ENCODE measurements around the gene FOXR2. TPM values are rescaled to one million over a fixed set of nuclear protein-coding genes. Genes with fewer than 3 reads are reported as not detected.

FOXR2 gene, protein sequence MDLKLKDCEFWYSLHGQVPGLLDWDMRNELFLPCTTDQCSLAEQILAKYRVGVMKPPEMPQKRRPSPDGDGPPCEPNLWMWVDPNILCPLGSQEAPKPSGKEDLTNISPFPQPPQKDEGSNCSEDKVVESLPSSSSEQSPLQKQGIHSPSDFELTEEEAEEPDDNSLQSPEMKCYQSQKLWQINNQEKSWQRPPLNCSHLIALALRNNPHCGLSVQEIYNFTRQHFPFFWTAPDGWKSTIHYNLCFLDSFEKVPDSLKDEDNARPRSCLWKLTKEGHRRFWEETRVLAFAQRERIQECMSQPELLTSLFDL
- not detected in 2 replicates for total RNA-seq

DNA sequence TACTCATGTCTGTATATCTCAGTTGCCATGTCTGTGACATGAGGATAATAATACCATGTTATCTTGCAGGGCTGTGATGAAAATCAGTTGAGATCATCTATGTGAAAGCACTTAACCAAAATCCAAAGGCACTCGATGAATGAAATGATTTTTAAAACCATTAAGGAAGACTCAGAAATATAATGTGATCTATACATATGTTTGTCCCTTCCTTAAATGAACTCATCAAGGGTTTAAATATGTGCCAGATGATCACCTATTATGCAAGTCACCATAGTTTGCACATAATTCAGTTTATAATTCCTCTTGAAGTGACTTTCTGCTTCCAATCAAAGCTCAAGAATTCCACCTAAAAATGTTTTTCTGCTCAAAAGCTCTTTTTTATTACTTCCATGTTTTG lies at the start of gene FOXR2:
Gene FOXR2, plus strand, starts transcription at position 301 of the 400 bp plus-strand sequence. CDS start 312 bp downstream, outside the sequence.
- H3K4me3 ChIP-seq (ENCODE audit: low read depth, low read length), result no peak within 1 kb of the TSS
- no peaks in the 10 kb centered on the region for H3K27me3 ChIP-seq (ENCODE audit: control insufficient read depth, insufficient read depth, low read length)
- FAIRE-seq (no peak), DNase-seq (ENCODE audit: low read depth) (no peak)
- no peaks in the 10 kb centered on the region for H3K36me3 ChIP-seq (ENCODE audit: control insufficient read depth, insufficient read depth, low read length)
- TF ChIP-seq, protein P1, sequence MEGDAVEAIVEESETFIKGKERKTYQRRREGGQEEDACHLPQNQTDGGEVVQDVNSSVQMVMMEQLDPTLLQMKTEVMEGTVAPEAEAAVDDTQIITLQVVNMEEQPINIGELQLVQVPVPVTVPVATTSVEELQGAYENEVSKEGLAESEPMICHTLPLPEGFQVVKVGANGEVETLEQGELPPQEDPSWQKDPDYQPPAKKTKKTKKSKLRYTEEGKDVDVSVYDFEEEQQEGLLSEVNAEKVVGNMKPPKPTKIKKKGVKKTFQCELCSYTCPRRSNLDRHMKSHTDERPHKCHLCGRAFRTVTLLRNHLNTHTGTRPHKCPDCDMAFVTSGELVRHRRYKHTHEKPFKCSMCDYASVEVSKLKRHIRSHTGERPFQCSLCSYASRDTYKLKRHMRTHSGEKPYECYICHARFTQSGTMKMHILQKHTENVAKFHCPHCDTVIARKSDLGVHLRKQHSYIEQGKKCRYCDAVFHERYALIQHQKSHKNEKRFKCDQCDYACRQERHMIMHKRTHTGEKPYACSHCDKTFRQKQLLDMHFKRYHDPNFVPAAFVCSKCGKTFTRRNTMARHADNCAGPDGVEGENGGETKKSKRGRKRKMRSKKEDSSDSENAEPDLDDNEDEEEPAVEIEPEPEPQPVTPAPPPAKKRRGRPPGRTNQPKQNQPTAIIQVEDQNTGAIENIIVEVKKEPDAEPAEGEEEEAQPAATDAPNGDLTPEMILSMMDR (IDR thresholded peaks at IDR 0.05; ENCODE audit: insufficient read depth, low read length, severe bottlenecking), result no peak

DNA sequence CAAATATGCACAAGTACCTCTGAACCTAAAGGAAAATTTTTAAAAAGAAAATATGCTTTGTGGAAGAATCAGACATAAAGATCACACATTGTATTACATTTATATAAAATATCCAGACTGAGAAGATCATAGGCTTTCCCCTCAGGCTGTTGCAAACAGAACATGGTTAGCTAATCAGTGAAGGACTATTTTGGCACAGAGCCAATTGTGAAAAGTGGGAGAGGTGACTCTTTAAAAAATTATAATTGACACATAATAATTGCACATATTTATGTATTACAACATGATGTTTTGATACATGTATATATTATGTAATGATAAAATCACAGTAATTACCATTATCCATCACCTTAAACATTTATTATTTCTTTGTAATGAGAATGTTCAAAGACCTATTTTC lies 44.1 kb upstream of the FOXR2 start:
- TF ChIP-seq, protein P1 (IDR thresholded peaks at IDR 0.05; ENCODE audit: insufficient read depth, low read length, severe bottlenecking), result no peak
- no peak overlapping the region for H3K4me3 ChIP-seq (ENCODE audit: low read depth, low read length)
- no peak for DNase-seq (ENCODE audit: low read depth)
- no peak for FAIRE-seq
- no peaks in the 10 kb centered on the region for H3K27me3 ChIP-seq (ENCODE audit: control insufficient read depth, insufficient read depth, low read length)
- no peaks in the 10 kb centered on the region for H3K36me3 ChIP-seq (ENCODE audit: control insufficient read depth, insufficient read depth, low read length)

DNA sequence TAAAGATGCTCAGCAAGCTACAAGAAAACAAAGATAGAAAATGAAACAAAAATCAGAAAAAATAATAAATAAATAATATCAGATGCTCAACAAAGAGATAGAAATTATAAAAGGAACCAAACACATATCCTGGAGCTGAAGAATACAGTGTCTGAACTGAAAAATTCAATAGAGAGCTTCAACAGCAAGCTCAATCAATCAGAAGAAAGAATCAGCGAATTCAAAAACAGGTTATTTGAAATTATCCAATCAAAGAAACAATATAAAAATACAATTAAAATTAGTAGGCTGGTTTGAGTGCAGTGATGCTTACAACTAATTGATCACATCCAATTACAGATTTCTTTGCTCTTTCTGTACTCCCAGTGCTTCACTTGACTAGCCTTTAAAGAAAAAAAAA lies 40.8 kb upstream of the FOXR2 start:
- Histone ChIP-seq H3K4me3 (ENCODE audit: low read depth, low read length) (no peak overlapping the region), H3K27me3 (ENCODE audit: control insufficient read depth, insufficient read depth, low read length) (no peaks in the 10 kb centered on the region), H3K36me3 (ENCODE audit: control insufficient read depth, insufficient read depth, low read length) (no peaks in the 10 kb centered on the region)
- DNase-seq (ENCODE audit: low read depth), result no peak
- TF ChIP-seq, protein P1 (IDR thresholded peaks at IDR 0.05; ENCODE audit: insufficient read depth, low read length, severe bottlenecking), result no peak
- FAIRE-seq, result no peak

DNA sequence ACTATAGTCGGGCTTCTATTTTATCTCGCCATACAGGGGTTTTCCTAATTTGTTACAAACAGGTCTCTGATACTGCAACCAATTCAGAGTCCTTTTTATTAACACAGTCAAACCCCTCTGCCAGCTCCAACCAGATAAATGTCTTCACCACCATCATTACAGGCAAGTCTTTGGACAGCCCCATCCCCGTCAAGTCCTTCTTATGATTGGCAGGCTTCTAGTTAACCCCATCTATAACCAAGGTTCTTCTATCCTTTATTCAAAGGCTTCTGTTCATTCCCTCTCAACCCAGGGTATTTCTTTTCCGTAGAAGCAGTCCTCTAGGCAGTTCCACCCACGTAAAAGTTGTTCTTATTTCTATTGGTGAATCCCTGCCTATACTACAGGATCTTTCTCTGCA lies 29.9 kb upstream of the FOXR2 start:
- Histone ChIP-seq H3K27me3 (ENCODE audit: control insufficient read depth, insufficient read depth, low read length) (no peaks in the 10 kb centered on the region), H3K4me3 (ENCODE audit: low read depth, low read length) (no peak overlapping the region), H3K36me3 (ENCODE audit: control insufficient read depth, insufficient read depth, low read length) (no peaks in the 10 kb centered on the region)
- FAIRE-seq, result no peak
- DNase-seq (ENCODE audit: low read depth), result no peak
- TF ChIP-seq, protein P1 (IDR thresholded peaks at IDR 0.05; ENCODE audit: insufficient read depth, low read length, severe bottlenecking), result no peak

DNA sequence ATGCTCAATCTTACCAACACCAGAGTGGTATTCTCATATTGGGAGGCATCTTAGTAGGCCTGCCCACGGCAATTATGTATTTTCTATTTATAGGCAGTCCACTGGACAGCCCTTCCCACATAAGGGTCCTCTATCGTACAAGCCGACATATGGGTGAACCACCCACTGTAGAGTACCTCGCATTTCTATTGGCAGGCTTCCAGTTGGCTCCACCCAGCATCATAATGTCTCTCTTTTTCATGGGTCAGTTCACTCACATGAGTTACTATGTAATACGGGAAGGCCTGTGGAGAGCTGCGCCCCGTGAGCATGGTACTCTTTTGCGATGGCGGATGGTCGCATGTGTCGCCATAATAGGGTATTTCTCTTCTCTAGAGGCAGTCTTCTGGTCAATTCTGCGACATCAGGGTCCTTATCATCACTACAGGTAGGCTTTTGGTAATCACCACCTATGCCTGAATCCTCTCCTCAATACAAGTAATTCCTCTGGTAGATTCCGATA lies 29.4 kb upstream of the FOXR2 start:
- Histone ChIP-seq H3K36me3 (ENCODE audit: control insufficient read depth, insufficient read depth, low read length) (no peaks in the 10 kb centered on the region), H3K4me3 (ENCODE audit: low read depth, low read length) (no peak overlapping the region), H3K27me3 (ENCODE audit: control insufficient read depth, insufficient read depth, low read length) (no peaks in the 10 kb centered on the region)
- FAIRE-seq (no peak), DNase-seq (ENCODE audit: low read depth) (no peak)
- TF ChIP-seq, protein P1 (IDR thresholded peaks at IDR 0.05; ENCODE audit: insufficient read depth, low read length, severe bottlenecking), result no peak
